HepG2 (cell line): Measurements from ENCODE around the gene CENATAC. TPM values are rescaled to one million over a fixed set of nuclear protein-coding genes. Genes with fewer than 3 reads are reported as not detected.

ENCODE experiments used
- CBX1 ChIP-seq: IDR thresholded peaks from one replicate; pipeline ENCODE4 v1.6.1; 2016; ENCODE audit warnings: antibody characterized with exemption, low read depth
- GTF2F1 ChIP-seq: fragments of 150-350 bp; IDR thresholded peaks from 2 replicates; pipeline ENCODE4 v1.6.1; 2014; ENCODE audit warnings: low read length
- HNF1B ChIP-seq: sonication (generic); formaldehyde crosslinking; IDR thresholded peaks from 2 replicates; pipeline ENCODE4 v1.5.1; 2020; ENCODE audit warnings: mild to moderate bottlenecking, moderate library complexity, missing genetic modification reagents
- KDM5B ChIP-seq: sonication (generic); formaldehyde crosslinking; IDR thresholded peaks from 2 replicates; pipeline ENCODE4 v1.4.0; 2020; ENCODE audit warnings: missing genetic modification reagents, mild to moderate bottlenecking, borderline replicate concordance
- KLF16 ChIP-seq, 2 experiments: sonication (generic) in 1 of 2; formaldehyde crosslinking in 1 of 2; IDR thresholded peaks; 2 replicates each; pipeline versions ENCODE4 v1.6.1 to v1.8.0; 2016 to 2023; ENCODE audit warnings: missing genetic modification reagents in 2 of 2, missing compliant biosample characterization in 1 of 2
- KMT2B ChIP-seq: IDR thresholded peaks from 2 replicates; pipeline ENCODE4 v1.6.1; 2016; ENCODE audit warnings: missing genetic modification reagents, missing compliant biosample characterization
- MED1 ChIP-seq: sonication (generic); formaldehyde crosslinking; IDR thresholded peaks from 2 replicates; pipeline ENCODE4 v1.4.0; 2020; ENCODE audit warnings: missing genetic modification reagents
- MIXL1 ChIP-seq: IDR thresholded peaks from 2 replicates; pipeline ENCODE4 v1.6.1; 2016
- MXD1 ChIP-seq: sonication (generic); formaldehyde crosslinking; IDR thresholded peaks from 2 replicates; pipeline ENCODE4 v1.4.0; 2020; ENCODE audit warnings: mild to moderate bottlenecking, missing genetic modification reagents
- NAIF1 ChIP-seq: sonication (generic); formaldehyde crosslinking; IDR thresholded peaks from 2 replicates; pipeline ENCODE4 v1.5.0; 2020; ENCODE audit warnings: mild to moderate bottlenecking, missing genetic modification reagents, borderline replicate concordance
- NFKBIZ ChIP-seq: IDR thresholded peaks from 2 replicates; pipeline ENCODE4 v1.6.1; 2018; ENCODE audit warnings: missing genetic modification reagents, missing compliant biosample characterization
- NR3C1 ChIP-seq: sonication (generic); formaldehyde crosslinking; IDR thresholded peaks from 2 replicates; pipeline ENCODE4 v1.4.0; 2020; ENCODE audit warnings: missing genetic modification reagents
- RFX3 ChIP-seq: IDR thresholded peaks from 2 replicates; pipeline ENCODE4 v1.6.1; 2016; ENCODE audit warnings: missing biosample characterization, missing genetic modification reagents
- RFX5 ChIP-seq: IDR thresholded peaks from 2 replicates; pipeline ENCODE4 v1.6.1; 2011; ENCODE audit warnings: low read depth, low read length, improper control_type of control experiment
- SCMH1 ChIP-seq: sonication (generic); formaldehyde crosslinking; IDR thresholded peaks from 2 replicates; pipeline ENCODE4 v1.9.0; 2021; ENCODE audit warnings: missing genetic modification reagents, mild to moderate bottlenecking, borderline replicate concordance
- SKI ChIP-seq: fragments of 450-650 bp; IDR thresholded peaks from one replicate; pipeline ENCODE4 v1.6.1; 2018; ENCODE audit warnings: mild to moderate bottlenecking; ENCODE audit not compliant: partially characterized antibody
- TGIF2 ChIP-seq: IDR thresholded peaks from 2 replicates; pipeline ENCODE4 v1.6.1; 2016; ENCODE audit warnings: control low read depth, missing compliant biosample characterization
- ZBTB8A ChIP-seq: sonication (generic); formaldehyde crosslinking; IDR thresholded peaks from 2 replicates; pipeline ENCODE4 v1.4.0; 2020; ENCODE audit warnings: mild to moderate bottlenecking, low read depth, missing genetic modification reagents, borderline replicate concordance
- ZNF33A ChIP-seq: sonication (generic); formaldehyde crosslinking; IDR thresholded peaks from 2 replicates; pipeline ENCODE4 v1.5.1; 2020; ENCODE audit warnings: missing genetic modification reagents, mild to moderate bottlenecking, moderate library complexity, borderline replicate concordance
- ZNF607 ChIP-seq: sonication (generic); formaldehyde crosslinking; IDR thresholded peaks from 2 replicates; pipeline ENCODE4 v1.5.1; 2020; ENCODE audit warnings: missing genetic modification reagents, mild to moderate bottlenecking, borderline replicate concordance
- ZNF781 ChIP-seq: sonication (generic); formaldehyde crosslinking; IDR thresholded peaks from 2 replicates; pipeline ENCODE4 v1.5.1; 2020; ENCODE audit warnings: borderline replicate concordance, mild to moderate bottlenecking, missing genetic modification reagents; ENCODE audit errors: not compliant biosample characterization
- polyA plus RNA-seq, 8 experiments: library from polyadenylated mRNA; depleted of rRNA in 3 of 8; stranded (reverse) in 7 of 8; unstranded in 1 of 8; fragments of >200 nt; fragmentation: Illumina TruSeq in 4 of 8; extraction: Trizol in 4 of 8; gene quantifications; 2 replicates each; pipeline versions ENCODE4 v1.2.1 to v1.2.3, GENCODE V29; 2011 to 2016; ENCODE audit warnings: low read depth in 4 of 8, missing spikeins in 1 of 8, mixed read lengths in 1 of 8; ENCODE audit not compliant: insufficient read depth in 1 of 8
- total RNA-seq, 5 experiments: library from RNA; depleted of rRNA; stranded (reverse); fragments of >200 nt; fragmentation: Illumina TruSeq; extraction: Trizol; gene quantifications; 2 replicates each; pipeline ENCODE4 v1.2.3, GENCODE V29; 2016; ENCODE audit warnings: low read depth in 1 of 5
- TF ChIP-seq, protein P1 (sequence below): sonication (generic); formaldehyde crosslinking; IDR thresholded peaks from 2 replicates; pipeline ENCODE4 v1.4.0; 2020; ENCODE audit warnings: missing genetic modification reagents, borderline replicate concordance
- TF ChIP-seq, protein P2 (sequence below): sonication (generic); formaldehyde crosslinking; IDR thresholded peaks from 2 replicates; pipeline ENCODE4 v1.8.0; 2022; ENCODE audit warnings: missing genetic modification reagents, mild to moderate bottlenecking, borderline replicate concordance
- TF ChIP-seq, protein P3 (sequence below), 2 experiments: fragments of 450-650 bp in 1 of 2; sonication (generic) in 1 of 2; formaldehyde crosslinking; IDR thresholded peaks; 2 replicates each; pipeline versions ENCODE4 v1.5.0 to v1.8.0; 2020 to 2022; ENCODE audit warnings: mild to moderate bottlenecking in 1 of 2, missing genetic modification reagents in 1 of 2

Gene CENATAC
- total and polyA plus RNA-seq, 2 of the 13 experiments (the other 11 are each of a cell fraction or from before 2014, with no cell fraction given): 21.7 to 25.0 TPM

DNA sequence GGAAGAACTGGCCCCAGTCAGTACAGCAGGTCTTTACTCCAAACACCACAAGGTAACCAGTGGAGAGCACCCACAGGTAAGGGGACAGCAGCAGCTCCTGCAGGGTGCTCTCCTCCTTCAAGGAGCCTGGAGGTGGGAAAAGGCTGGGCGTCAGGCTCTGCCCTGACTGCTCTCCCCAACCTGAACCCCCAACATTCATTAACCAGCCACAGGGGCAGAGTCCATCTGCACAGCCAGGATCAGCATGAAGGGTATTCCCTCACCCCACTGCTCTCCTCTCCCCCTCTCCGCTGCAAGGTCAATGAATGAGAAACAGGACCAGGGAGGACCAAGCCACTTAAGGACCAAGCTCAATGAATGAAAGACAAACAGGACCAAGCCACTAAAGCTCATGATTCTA, 29.0 kb downstream of the CENATAC start (continued):
- TF ChIP-seq, protein P1, sequence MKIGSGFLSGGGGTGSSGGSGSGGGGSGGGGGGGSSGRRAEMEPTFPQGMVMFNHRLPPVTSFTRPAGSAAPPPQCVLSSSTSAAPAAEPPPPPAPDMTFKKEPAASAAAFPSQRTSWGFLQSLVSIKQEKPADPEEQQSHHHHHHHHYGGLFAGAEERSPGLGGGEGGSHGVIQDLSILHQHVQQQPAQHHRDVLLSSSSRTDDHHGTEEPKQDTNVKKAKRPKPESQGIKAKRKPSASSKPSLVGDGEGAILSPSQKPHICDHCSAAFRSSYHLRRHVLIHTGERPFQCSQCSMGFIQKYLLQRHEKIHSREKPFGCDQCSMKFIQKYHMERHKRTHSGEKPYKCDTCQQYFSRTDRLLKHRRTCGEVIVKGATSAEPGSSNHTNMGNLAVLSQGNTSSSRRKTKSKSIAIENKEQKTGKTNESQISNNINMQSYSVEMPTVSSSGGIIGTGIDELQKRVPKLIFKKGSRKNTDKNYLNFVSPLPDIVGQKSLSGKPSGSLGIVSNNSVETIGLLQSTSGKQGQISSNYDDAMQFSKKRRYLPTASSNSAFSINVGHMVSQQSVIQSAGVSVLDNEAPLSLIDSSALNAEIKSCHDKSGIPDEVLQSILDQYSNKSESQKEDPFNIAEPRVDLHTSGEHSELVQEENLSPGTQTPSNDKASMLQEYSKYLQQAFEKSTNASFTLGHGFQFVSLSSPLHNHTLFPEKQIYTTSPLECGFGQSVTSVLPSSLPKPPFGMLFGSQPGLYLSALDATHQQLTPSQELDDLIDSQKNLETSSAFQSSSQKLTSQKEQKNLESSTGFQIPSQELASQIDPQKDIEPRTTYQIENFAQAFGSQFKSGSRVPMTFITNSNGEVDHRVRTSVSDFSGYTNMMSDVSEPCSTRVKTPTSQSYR (CRISPR knock-in tag): peak; percentile 67; the same call in 1 of the 2 replicates
- TF ChIP-seq ZNF781 (CRISPR knock-in tag) (no peak), TGIF2 (CRISPR knock-in tag) (0 out of 2 replicates have a peak, but pooled peaks have one; percentile 46), SCMH1 (no peak), MED1 (CRISPR knock-in tag) (peak; percentile 67), ZNF33A (CRISPR knock-in tag) (no peak), SKI (no peak), RFX5 (no peak), NR3C1 (no peak), CBX1 (no peak), KMT2B (CRISPR knock-in tag) (no peak), MXD1 (CRISPR knock-in tag) (no peak), ZBTB8A (CRISPR knock-in tag) (no peak), RFX3 (no peak), ZNF607 (no peak), NFKBIZ (CRISPR knock-in tag) (no peak), KLF16 (CRISPR knock-in tag; IDR thresholded peaks at IDR 0.05) (no peak), MIXL1 (CRISPR knock-in tag) (peak; percentile 31; the same call in 1 of the 2 replicates), GTF2F1 (no peak), NAIF1 (CRISPR knock-in tag) (no peak), KDM5B (no peak), HNF1B (CRISPR knock-in tag) (peak; percentile 92)
- TF ChIP-seq, protein P2, sequence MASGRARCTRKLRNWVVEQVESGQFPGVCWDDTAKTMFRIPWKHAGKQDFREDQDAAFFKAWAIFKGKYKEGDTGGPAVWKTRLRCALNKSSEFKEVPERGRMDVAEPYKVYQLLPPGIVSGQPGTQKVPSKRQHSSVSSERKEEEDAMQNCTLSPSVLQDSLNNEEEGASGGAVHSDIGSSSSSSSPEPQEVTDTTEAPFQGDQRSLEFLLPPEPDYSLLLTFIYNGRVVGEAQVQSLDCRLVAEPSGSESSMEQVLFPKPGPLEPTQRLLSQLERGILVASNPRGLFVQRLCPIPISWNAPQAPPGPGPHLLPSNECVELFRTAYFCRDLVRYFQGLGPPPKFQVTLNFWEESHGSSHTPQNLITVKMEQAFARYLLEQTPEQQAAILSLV (CRISPR knock-in tag): no peak
- TF ChIP-seq, protein P3, sequence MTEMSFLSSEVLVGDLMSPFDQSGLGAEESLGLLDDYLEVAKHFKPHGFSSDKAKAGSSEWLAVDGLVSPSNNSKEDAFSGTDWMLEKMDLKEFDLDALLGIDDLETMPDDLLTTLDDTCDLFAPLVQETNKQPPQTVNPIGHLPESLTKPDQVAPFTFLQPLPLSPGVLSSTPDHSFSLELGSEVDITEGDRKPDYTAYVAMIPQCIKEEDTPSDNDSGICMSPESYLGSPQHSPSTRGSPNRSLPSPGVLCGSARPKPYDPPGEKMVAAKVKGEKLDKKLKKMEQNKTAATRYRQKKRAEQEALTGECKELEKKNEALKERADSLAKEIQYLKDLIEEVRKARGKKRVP (CRISPR knock-in tag; IDR thresholded peaks at IDR 0.05): no peak
